ENCODE data around the gene MCM6.

DNA sequence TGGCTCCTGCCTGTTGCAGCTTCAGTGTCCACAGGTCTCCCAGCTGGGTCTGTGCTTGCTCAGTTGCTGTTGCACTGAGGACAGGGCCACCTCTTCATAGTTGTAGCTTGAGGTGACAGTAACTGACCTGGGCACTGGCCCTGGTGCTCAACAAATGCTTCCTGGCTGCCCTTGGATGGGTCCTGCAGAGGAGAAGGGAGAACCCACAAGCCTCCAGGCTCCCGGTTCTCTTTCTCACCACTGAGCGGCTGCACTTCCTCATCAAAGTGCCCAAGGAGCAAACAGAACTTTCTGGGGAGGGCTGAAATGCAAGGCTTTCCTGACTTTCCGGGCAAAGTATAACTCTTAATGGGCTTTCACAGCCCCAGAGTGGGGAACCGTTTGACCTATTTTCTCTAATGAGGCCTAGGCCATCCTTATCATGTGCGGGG, 78.0 kb downstream of the MCM6 start:
- TF ChIP-seq, protein P1, sequence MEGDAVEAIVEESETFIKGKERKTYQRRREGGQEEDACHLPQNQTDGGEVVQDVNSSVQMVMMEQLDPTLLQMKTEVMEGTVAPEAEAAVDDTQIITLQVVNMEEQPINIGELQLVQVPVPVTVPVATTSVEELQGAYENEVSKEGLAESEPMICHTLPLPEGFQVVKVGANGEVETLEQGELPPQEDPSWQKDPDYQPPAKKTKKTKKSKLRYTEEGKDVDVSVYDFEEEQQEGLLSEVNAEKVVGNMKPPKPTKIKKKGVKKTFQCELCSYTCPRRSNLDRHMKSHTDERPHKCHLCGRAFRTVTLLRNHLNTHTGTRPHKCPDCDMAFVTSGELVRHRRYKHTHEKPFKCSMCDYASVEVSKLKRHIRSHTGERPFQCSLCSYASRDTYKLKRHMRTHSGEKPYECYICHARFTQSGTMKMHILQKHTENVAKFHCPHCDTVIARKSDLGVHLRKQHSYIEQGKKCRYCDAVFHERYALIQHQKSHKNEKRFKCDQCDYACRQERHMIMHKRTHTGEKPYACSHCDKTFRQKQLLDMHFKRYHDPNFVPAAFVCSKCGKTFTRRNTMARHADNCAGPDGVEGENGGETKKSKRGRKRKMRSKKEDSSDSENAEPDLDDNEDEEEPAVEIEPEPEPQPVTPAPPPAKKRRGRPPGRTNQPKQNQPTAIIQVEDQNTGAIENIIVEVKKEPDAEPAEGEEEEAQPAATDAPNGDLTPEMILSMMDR (IDR thresholded peaks at IDR 0.05; ENCODE audit: poor library complexity, severe bottlenecking): no peak
- TF ChIP-seq TAF1 (IDR thresholded peaks at IDR 0.05; ENCODE audit: low read depth): no peak
- no peak for TF ChIP-seq SMC3 (conservative IDR thresholded peaks at IDR 0.05; ENCODE audit: poor library complexity)
- no peak for TF ChIP-seq POLR2AphosphoS5 (IDR thresholded peaks at IDR 0.05)
